Prostate gland (tissue), 2 donors: ENCODE measurements around the gene CKAP5. TPM values are rescaled to one million over a fixed set of nuclear protein-coding genes. Genes with fewer than 3 reads are reported as not detected.

Source experiments
- DNase-seq: peaks from one replicate; pipeline ENCODE4 v3.0.0-alpha.2; 2019; ENCODE audit warnings: low spot score
- H3K27ac ChIP-seq, 2 donors: fragments of 200-600 bp; sonication (generic); 2 replicates each; pipeline ENCODE4 v1.5.1; 2017 to 2019
- H3K27me3 ChIP-seq: fragments of 200-600 bp; sonication (generic); replicated peaks from 2 replicates; pipeline ENCODE4 v1.5.1; 2019; ENCODE audit not compliant: insufficient read depth
- H3K36me3 ChIP-seq, 2 donors: fragments of 200-600 bp; sonication (generic); 1 replicate in 1 of 2; 2 replicates in 1 of 2; pipeline versions ENCODE4 v1.5.1 to v1.8.1; 2017 to 2019
- H3K4me1 ChIP-seq: fragments of 200-600 bp; sonication (generic); replicated peaks from 2 replicates; pipeline ENCODE4 v1.5.1; 2019
- H3K4me3 ChIP-seq, 2 donors: fragments of 200-600 bp; sonication (generic); 2 replicates each; pipeline ENCODE4 v1.5.1; 2017 to 2019
- H3K9me3 ChIP-seq: fragments of 200-600 bp; sonication (generic); 2 replicates; pipeline ENCODE4 v1.5.1; 2017
- CTCF ChIP-seq, 4 experiments: fragments of 200-600 bp in 2 of 4; fragments of 450-650 bp in 2 of 4; sonication (generic) in 2 of 4; IDR thresholded peaks; 1 replicate in 3 of 4; 2 replicates in 1 of 4; pipeline ENCODE4 v1.5.1; 2016 to 2019; ENCODE audit warnings: antibody characterized with exemption in 4 of 4, mild to moderate bottlenecking in 2 of 4, moderate library complexity in 2 of 4
- POLR2A ChIP-seq: fragments of 450-650 bp; IDR thresholded peaks from one replicate; pipeline ENCODE4 v1.6.1; 2016; ENCODE audit warnings: antibody characterized with exemption, mild to moderate bottlenecking
- POLR2AphosphoS5 ChIP-seq: sonication (generic); formaldehyde crosslinking; IDR thresholded peaks from one replicate; pipeline ENCODE4 v1.6.1; 2017; ENCODE audit warnings: antibody characterized with exemption
- WGBS: methylation state at CpG from one replicate; pipeline ENCODE4 v1.1.5; 2018; 5-methylcytosine and 5-hydroxymethylcytosine counted together
- intact Hi-C: fragments of 100-400 bp; cut with DNase I; formaldehyde crosslinking; loops from one replicate; pipeline ENCODE4 v1.14.2; 2022
- total RNA-seq, 2 donors: library from RNA; depleted of rRNA; stranded (reverse); fragments of >200 nt; gene quantifications; one replicate each; pipeline ENCODE4 v1.1.0, GENCODE V29; 2016

Gene CKAP5
- total RNA-seq, 2 donors from 2014 or later, result 31.6 to 58.8 TPM

- H3K4me3 ChIP-seq, result no peak overlapping the region
- TF ChIP-seq POLR2A (no peak), CTCF (IDR thresholded peaks at IDR 0.05) (no peak), POLR2AphosphoS5 (no peak)
- intact Hi-C loops, result no loop called here
- no peaks in the 10 kb centered on the region for H3K9me3 ChIP-seq
- peaks cover 4 to 8% of the 10 kb centered on the region in 2 donors for H3K36me3 ChIP-seq
- no peaks in the 10 kb centered on the region for H3K4me1 ChIP-seq
- H3K27ac ChIP-seq, result no peak overlapping the region
- no peak for DNase-seq
- H3K27me3 ChIP-seq, result no peaks in the 10 kb centered on the region
Observed at GRCh38 chr11:46755962-46756361, 90.1 kb downstream of the CKAP5 start.

GRCh38 chr11:46747150-46747549, 98.9 kb downstream of the CKAP5 start:
- WGBS, result 94% methylated on average over 6 of the region's 6 CpGs
- Histone ChIP-seq H3K27ac (no peak overlapping the region), H3K4me1 (no peaks in the 10 kb centered on the region), H3K9me3 (no peaks in the 10 kb centered on the region), H3K36me3 (peaks cover 0 to 21% of the 10 kb centered on the region in 2 donors), H3K27me3 (no peaks in the 10 kb centered on the region), H3K4me3 (no peak overlapping the region)
- TF ChIP-seq POLR2AphosphoS5 (no peak), CTCF (IDR thresholded peaks at IDR 0.05) (no peak), POLR2A (no peak)
- DNase-seq, result no peak
- intact Hi-C loops, result no loop called here

GRCh38 chr11:46745995-46746394, 100.1 kb downstream of the CKAP5 start:
- Histone ChIP-seq H3K36me3 (peaks cover 0 to 18% of the 10 kb centered on the region in 2 donors), H3K27me3 (no peaks in the 10 kb centered on the region), H3K4me3 (no peak overlapping the region), H3K27ac (no peak overlapping the region), H3K9me3 (no peaks in the 10 kb centered on the region), H3K4me1 (no peaks in the 10 kb centered on the region)
- no peak for TF ChIP-seq POLR2AphosphoS5
- TF ChIP-seq POLR2A, result no peak
- TF ChIP-seq CTCF (IDR thresholded peaks at IDR 0.05), result no peak
- intact Hi-C loops, result no loop called here
- no peak for DNase-seq
- WGBS, result 83% methylated on average over 3 of the region's 3 CpGs

- 81% methylated on average over 1 of the region's 1 CpG for WGBS
- H3K36me3 ChIP-seq, result peaks cover 0 to 11% of the 10 kb centered on the region in 2 donors
- H3K4me1 ChIP-seq, result no peaks in the 10 kb centered on the region
Observed at GRCh38 chr11:46745328-46745727, 100.8 kb downstream of the CKAP5 start.

More at GRCh38 chr11:46745328-46745727, 100.8 kb downstream of the CKAP5 start:
- Histone ChIP-seq H3K27ac (no peak overlapping the region), H3K9me3 (no peaks in the 10 kb centered on the region), H3K4me3 (no peak overlapping the region), H3K27me3 (no peaks in the 10 kb centered on the region)
- TF ChIP-seq POLR2AphosphoS5, result no peak
- no peak for TF ChIP-seq POLR2A
- TF ChIP-seq CTCF (IDR thresholded peaks at IDR 0.05), result no peak
- intact Hi-C loops, result no loop called here
- DNase-seq, result no peak
